ENCODE measurements around the gene PRCD.
"Not testable (repeated sequence)": the region's sequence is repeated elsewhere in the genome, so short reads cannot be mapped to it uniquely, and the experiment has no call there.

The PRCD gene

DNA sequence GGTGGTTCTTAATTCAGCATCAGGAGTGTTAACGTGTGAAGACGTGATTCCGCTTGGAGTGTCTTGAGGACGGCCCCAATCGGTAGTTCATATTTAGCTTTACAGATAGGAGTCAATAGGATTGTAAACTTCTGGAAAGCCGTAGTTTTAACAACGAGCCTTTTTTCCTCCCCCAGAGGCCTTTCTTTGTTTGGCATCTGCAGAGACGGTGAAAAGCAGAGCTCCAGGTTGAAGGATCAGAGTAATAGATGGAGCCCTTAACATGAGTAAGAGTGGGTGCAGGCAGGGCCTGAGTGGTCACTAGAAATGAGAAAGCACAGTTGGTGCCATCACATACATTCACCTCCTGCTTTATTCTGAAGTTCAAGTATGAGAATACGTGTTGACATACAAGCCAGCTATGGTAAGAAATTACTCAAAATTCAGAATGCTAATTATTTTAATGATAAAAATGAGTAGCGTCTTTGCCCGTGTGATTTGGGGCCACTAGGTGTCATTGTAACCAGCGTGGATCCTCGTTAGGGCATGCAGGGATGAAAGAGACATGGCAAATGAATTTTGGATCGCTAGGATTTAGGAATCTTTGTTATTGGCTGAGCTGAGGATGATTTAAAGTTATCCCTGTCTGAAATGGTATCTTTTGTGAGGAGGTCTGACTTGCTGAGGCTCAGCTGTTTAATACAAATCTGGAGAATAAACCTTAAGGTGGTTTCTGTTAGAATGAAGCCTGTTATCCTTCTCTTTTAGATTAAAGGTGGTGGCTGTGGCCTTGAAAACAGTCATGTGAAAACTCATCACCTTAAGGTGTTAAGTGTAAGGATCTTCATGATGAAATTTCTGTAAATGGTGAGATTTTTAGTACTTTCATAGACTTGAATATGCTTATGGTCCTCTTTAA is 18.6 kb downstream of the PRCD start:
- DNase-seq, result no peak

DNA sequence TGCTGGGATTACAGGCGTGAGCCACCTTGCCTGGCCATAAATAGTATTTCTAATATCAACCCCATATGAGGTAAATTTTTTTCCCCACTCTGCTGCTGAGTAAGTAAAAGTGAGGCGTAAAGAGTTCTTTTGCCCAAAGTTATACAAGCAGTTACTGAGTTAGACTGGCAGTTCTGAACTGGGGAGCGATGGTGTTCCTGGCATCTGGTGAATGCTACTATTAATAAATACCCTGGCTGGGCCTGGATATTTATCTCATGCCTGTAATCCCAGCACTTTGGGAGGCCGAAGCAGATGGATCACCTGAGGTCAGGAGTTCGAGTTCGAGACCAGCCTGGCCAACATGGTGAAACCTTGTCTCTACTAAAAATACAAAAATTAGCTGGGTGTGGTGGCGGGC is 19.6 kb downstream of the PRCD start:
- not testable (repeated sequence) for DNase-seq

DNA sequence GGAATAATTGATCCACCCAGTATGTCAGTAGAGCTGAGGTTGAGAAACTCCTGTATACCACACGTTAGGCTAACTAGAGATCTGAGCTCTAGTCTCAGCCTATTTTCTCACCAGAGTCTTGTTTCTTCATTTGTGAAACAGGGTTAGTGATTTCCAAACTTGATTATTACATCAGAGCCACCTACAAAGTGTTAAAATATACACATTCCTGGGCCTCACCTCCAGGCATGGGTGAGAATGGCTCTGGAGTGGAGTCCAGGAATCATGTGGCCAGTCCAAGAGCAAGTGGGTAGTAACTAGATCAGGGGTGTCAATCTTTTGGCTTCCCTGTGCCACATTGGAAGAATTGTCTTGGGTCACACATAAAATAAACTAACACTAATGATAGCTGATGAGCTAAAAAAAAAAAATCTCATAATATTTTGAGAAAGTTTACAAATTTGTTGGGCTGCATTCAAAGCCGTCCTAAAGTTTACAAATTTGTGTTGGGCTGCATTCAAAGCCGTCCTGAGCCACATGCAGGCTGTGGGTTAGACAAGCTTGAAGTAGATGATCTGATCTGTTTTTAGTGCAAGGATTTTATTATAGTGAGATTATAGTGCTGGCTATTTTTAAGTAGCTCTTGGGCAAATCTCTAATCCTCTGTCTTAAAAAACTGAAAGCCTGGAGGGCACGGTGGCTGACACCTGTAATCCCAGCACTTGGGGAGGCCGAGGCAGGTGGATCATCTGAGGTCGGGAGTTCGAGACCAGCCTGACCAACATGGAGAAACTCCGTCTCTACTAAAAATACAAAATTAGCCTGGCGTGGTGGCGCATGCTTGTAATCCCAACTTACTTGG is 20.4 kb downstream of the PRCD start:
- DNase-seq, result no peak

DNA sequence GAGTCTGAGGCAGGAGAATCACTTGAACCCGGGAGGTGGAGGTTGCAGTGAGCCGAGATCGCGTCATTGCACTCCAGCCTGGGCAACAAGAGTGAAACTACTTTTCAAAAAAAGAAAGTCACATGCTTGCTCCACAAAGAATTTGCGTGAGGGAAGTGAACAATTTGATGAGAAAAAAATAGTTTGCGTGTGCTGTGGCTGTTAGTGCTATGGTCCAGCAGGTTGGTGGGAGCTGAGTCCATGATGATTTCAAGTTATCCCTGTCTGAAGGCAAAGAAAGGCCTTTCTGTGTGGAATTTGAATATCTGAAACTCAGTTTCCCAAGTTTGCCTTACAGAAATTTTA is 21.0 kb downstream of the PRCD start:
- DNase-seq, result no peak

DNA sequence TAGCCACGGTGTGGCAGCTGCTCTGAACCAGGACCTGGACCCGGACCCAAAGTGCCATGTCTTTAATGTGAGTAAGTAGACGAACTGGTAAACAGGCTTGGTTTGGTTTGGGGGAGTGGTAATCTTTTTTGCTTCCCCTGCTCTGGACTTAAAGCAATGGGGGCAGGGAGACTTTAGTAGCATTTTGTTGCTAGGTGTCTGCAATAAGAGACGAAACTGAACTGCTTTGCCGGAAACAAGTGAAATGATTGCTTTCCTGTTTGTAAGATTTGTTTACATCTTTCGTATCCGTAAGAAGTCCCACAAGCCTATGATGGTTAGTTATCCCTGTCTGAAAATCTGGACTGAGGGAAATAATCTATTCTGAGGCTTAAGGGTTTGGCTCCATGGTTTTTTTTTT is 21.5 kb downstream of the PRCD start:
- no peak for DNase-seq

DNA sequence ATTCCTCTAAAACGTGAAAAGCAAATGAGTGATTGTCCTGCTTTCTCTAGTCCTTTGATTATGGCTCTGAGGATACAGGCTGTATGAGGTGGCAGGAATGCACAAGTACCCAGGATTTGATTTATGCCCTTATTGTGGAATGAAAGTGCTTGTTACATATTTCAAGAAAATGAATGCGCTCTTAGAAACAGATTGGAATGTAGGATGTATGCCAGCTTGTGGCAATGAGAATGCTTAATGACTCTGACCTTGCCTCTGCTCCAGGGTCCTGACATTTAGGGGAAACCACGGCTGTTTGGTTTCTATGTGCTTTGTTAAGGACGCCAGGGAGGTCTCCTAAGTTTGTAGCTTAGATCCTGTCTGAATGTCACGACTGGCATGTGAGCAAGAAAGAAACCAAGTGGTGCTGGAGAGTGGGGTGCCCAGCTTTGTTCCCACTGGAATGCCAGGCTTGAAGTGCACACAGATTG is 22.0 kb downstream of the PRCD start:
- DNase-seq, result no peak

DNA sequence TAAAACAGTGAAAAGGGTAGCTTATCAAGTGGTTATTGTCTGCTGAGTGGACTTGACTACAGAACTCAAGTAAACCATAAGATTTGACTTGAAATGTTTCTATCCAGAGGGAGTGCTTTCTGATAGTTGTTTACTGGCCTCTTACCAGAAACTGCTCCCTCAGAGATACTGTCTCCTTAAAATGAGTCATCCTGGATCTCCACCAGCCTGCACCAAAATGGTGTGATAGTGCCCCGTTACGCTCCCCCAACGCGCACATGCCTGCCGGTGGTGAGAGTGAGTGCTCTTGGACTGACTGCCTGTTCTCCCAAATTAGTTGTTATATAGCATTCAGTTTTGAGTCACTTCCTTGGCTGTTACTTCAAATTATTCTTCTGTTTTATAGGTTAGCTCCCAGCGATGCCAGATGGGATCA is 22.9 kb downstream of the PRCD start:
- no peak for DNase-seq

DNA sequence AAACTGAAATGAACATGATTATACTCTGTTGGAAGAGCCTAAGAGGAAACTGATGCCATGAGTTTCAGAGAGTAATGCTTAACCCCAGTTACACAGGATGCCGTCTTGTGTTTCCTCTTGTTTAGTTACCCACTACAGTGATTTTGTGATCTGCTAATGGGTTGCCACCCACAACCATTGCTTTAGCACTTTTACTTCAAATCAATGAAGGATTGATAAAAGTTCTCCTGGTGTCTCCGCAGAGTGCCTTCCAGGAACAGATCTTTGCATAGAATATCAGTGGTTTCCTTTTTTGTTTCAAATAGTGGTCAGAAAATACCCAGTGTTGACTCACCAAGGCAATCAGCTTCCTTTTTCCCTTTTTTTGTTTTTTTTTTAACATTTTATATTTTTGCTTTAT is 23.5 kb downstream of the PRCD start:
- not testable (repeated sequence) for DNase-seq

DNA sequence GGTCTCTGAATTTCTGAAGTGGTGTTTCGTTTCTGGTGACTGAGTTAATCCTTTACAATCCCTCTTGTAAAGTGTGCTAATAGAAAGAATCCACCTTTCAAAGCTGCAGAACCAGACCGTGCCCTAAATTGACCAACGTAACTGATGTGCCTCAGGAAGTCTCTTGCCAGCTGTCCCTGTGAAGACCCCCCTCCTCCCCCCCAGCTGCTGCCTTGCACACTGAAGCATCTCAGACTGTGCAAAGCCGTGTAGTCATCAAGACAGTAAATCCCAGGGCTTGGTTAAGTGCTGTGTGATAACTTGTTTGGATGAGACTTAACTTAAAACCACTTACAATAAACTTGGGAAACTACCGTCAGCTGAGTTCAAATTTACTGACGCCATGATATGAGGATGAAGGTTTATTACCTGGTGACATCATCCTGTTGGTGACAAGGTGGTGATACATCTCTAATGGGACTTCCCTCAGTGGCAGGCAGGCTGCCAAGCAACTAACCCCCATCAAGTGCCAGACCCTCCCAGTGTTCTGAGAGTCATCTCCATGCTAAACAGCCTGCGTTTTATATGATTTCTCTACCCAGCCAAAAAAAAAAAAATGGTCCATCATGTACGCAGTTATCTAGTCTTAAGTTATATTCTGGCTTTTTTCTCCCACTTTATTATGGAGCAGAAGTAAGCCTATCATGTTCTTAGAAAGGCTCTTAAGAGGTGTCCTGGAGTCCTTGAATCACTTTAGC is 25.3 kb downstream of the PRCD start:
- DNase-seq, result not testable (repeated sequence)

DNA sequence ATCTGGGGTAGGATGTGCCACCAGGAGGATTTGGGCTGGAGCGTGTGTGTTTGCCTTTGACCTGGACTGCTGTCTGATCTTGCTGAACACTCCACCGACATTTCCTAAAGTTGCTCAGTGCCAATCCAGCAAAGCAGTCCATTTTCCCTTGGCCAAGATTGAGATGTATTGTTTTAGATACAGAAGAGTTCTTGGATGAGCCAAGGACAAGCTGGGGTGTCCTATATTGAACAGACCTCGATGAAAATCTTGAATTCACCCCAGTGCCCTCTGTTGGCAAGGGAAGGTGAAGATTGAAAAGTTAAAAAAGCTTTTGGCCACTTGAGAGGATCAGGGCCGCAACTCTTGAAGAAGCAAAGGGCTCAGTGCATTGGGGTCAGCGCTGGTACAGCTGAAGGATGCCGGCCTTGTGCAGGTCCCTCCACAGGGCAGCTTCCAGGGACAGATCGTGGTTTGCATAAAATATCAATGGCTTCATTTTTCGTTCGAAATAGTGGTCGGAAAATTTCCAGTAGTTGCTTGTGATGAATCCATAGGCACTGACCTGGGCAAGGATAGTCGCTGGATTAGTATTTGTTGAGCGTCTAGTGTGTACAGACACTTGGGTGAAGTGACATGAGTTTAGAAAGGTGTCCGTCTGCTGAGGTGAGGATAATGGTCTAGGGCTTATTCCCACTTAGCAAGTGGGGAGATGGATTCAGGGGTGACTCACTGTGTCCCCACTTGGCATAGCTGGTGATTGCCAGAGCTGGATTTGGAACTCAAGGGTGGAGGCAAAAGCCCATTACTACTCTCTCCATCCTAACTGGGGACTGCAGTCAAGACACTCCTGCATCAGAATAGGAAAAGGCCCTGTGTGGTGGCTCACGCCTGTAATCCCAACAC is 26.1 kb downstream of the PRCD start:
- DNase-seq, result no peak

DNA sequence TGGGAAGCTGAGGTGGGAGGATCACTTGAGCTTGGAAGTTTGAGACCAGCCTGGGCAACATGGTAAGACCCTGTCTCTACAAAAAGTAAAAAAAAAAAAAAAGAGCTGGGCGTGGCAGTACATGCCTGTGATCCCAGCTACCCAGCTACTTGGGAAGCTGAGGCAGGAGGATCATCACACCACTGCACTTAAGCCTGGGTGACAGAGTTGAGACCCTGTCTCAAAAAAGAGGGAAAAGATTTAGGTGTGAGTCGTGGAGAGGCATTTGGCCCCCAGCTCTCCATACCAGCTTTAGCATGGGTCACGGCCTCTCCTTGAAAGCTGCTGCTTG is 26.7 kb downstream of the PRCD start:
- DNase-seq, result no peak

DNA sequence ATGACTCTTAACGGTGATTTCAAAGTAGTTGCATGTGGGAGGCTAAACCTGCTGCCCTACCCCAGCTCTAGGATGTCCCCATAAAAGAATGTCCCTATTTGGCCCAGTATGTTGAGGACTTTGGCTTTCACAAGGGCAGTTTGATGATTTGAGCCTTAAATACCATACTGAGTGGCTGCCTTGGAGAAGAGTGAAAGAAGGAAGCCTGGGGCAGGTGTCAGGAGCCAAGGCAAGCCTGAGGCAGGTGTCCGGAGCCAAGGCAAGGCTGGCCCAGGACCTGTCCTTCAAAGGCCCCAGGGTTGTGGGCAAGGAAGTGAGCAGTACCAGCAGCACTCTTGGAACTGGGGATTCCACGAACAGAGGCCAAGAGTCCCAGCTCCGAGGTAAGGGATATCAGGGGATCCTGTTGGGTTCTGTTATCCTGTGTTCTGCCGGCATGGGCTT is 27.2 kb downstream of the PRCD start:
- no peak for DNase-seq

DNA sequence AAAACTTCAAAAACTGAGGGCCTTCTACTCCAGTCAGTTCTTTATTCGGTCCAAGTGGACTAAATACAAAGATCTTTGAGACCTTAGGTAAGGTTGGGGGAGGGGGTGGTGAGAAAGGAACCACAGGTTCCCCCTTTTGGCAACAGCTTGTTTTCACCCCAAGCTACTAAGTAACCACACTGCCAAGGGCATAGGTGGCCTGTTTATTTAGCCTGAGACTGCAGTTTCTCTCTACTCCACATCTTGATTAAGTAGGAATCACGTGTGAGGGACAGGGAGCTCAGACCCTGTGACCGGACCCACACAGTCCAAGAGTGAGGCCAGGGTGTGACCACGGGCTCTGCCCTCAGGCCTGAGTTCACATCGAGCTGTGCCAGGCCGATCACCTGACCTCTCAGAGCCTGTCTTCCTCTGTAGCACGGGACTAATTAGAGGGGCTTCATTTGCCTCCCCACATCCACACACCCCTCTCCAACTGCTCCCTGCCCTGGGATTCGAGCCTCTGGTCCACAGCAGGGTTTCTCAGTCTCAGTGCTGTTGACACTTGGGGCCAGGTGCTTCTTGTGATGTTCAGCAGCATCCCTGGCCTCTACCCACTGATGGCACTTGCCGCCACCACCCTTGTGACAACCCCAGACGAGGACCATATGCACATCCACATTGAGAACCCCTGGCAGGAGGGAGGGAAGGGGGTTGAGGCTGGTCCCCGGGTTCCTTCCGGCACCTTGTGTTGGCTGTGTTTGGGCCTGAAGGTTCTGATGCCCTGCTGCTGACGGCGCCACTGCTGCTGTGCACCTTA is 28.0 kb downstream of the PRCD start:
- no peak for DNase-seq

DNA sequence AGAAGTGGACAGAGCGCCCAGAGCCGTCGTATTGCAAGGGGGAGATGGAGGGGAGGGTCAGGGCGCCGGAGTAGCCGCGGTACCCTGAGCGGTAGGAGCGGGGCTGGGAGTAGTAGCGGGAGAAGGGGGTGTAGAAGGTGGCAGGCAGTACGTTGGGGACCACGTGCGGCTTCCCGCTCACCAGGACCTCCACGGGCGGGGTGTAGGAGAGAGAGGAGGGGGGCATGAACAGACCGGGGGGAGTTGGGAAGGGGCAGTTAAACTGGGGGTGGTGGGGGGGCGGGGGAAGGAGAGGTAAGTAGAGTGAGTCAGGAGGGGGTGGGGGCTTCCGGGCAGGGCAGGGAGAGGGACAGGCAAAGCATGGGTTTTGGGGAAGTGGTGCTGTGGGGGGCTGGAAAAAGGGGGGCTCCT is 29.0 kb downstream of the PRCD start:
- no peak for DNase-seq

DNA sequence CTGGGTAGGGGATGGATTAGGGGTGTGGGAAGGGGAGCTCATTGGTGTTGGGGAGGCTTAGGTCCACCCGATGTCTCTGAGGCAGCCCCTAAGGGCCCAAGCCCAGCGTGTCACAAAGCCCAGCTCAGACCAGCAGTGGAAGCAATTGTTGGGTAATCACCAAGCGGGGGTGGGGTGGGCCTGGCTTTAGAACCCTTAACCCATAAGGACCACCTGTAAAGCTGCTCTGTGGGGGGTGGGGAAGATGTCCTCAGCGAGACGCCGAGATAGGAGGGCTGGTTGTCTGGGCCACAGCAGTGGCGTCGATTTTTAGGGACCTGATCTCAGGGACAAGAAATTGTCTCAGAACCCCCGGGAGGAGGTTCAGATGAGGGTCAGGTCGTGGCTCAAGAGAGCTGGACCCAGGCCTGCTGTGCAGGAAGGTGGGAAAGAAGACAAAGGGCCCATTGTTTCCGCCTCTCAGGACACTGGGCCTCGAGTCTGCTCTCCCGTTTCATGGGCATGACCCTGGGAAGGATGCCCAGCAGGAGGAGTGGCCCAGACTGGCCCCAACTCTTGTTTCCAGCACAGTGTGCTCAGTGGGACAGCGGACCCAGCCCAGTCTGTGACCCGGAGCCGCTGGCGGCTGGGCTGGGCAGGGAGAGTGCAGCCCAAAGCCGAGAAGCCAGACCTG is 29.9 kb downstream of the PRCD start:
- DNase-seq, result no peak

DNA sequence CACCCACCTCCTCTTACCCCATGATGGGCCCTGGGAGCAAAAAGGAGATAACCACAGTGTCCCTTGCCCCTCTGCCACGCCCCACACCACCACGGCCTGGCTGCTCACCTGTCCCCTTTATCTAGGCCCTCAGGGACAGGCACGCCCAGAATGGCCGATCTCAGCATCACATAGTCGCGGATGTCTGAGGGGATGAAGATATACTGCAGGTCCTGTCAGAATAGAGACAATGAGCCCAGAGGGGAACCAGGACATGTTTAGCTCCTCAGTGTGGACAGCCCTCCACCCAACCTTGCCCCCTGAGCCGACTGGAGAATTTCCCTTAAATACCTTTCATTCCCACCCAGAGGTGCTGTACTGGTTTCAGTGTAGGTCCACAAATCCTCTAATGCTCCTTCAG is 30.6 kb downstream of the PRCD start:
- no peak for DNase-seq

DNA sequence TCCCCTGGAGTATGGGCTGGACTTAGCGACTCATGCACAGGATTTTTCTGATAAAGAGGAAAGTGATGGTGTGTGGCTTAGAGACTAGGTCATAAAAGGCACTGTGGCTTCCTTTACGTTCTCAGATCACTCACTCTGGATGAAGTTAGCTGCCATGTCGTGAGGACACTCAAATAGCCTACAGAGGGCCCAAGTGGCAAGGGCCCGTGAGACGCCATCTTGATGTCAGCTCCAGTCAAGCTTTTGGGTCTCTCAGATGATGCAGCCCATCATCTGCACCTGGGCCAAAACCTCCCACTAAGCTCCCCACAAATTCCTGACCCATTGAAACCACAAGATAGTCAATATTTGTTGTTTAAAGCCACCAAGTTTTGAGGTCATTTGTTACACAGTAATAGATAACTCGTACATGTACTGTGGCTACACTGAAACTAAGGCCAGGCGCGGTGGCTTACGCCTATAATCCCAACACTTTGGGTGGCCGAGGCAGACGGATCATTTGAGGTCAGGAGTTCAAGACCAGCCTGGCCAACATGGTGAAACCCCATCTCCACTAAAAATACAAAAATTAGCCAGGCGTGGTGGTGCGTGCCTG is 31.1 kb downstream of the PRCD start:
- no peak for DNase-seq

DNA sequence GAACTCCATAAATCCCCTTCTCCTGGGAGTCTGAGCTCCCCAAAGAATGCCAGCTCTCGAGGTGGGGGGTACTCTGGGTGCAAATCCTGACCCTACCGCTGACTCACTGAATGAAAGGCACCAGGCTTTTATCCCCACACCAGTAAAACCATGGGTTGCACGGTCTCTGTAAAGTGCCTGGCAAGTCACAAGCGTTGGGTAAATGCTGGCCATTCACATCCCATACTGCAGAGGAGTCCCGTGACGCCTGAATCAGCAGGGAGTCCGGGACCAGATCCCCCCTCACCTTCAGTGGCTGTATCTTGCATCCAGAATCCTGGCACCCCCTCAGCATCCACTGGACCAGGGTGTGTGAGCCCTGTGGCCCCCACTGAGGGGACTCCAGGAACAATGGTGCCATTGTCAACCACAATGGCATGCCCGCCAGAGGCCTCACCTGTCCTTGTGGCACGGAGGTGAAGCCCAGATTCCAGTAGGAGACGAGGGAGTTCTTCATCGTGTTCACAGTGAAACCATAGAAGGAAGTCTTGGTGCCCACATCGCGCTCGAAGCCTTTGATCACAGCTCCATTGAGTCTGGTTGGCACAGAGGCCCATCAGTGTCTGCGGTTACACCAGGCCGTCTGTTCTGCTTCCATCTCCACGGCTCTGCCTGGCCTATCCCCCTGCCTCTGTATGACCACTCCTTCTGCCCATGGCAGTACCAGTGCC is 32.5 kb downstream of the PRCD start:
- DNase-seq, result no peak

DNA sequence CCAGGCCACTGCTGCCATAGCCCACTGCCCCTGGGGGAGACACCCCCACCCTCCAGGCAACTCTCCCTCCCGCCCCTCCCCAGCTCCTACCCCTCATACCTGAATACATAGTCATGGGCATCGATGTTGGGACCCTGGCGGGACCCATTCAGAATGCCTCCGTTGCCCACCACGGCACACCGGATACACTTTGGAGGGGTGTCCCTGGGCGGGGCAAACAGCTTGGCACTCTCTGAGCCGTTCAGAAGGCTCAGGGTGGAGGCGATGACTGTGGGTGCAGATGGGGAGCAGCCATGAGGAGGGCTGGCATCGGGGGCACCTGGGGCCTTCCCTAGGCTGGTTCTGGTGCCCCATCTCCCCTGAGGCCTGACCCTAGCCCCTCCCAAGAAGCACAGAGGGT is 33.3 kb downstream of the PRCD start:
- DNase-seq, result no peak

DNA sequence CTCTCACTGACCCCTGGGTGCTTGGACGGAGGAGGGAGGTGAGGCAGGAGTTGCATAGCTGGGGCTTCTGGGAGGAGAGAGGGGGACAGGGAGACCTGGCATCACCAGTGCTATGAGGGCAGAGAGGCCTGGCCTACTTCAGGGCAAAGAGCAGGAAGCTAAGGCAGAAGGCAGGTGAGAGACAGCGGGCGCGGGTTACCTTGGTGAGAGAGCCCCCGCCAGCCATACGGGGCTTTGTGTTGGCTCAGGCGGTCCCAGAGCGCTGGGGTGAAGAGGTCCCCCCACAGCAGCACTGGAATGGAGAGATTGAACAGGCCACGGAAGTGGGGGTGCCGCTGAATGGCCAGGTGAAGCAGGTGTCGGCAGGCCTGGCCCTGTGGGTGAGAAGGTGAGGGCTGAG is 34.3 kb downstream of the PRCD start:
- no peak for DNase-seq
